HG03520 (cell line): Measurements from ENCODE around the gene EMILIN2.
"Not testable (repeated sequence)": the region's sequence is repeated elsewhere in the genome, so short reads cannot be mapped to it uniquely, and the experiment has no call there.

ENCODE experiments used
- ATAC-seq: cut with Tn5 transposase; IDR thresholded peaks from one replicate; pipeline ENCODE4 v1.9.1; 2021; ENCODE audit warnings: mild to moderate bottlenecking, moderate library complexity; ENCODE audit not compliant: unreplicated experiment

The EMILIN2 gene

GRCh38 chr18:2846636-2847316 lies at the start of gene EMILIN2:
Gene EMILIN2 (plus strand): TSS chr18:2847006. CDS start chr18:2847189, 183 bp downstream.
- peak; percentile 41 for ATAC-seq

- no peak for ATAC-seq
Measured at GRCh38 chr18:2797951-2798350, 48.9 kb upstream of the EMILIN2 start.

- ATAC-seq: no peak
Measured at GRCh38 chr18:2799369-2799768, 47.4 kb upstream of the EMILIN2 start.

GRCh38 chr18:2805970-2806943 lies 40.5 kb upstream of the EMILIN2 start:
- no peak for ATAC-seq

GRCh38 chr18:2808640-2809039 lies 38.2 kb upstream of the EMILIN2 start:
- not testable (repeated sequence) for ATAC-seq

GRCh38 chr18:2809666-2810183 lies 37.1 kb upstream of the EMILIN2 start:
- not testable (repeated sequence) for ATAC-seq

GRCh38 chr18:2811416-2811815 lies 35.4 kb upstream of the EMILIN2 start:
- ATAC-seq: no peak

GRCh38 chr18:2814928-2815327 lies 31.9 kb upstream of the EMILIN2 start:
- no peak for ATAC-seq

- ATAC-seq: no peak
Measured at GRCh38 chr18:2818281-2818680, 28.5 kb upstream of the EMILIN2 start.

GRCh38 chr18:2821695-2822094 lies 25.1 kb upstream of the EMILIN2 start:
- ATAC-seq: no peak

- ATAC-seq: no peak
Measured at GRCh38 chr18:2822213-2822921, 24.4 kb upstream of the EMILIN2 start.

- no peak for ATAC-seq
Measured at GRCh38 chr18:2823202-2823601, 23.6 kb upstream of the EMILIN2 start.

- ATAC-seq: no peak
Measured at GRCh38 chr18:2823966-2824365, 22.8 kb upstream of the EMILIN2 start.

- no peak for ATAC-seq
Measured at GRCh38 chr18:2824865-2825264, 21.9 kb upstream of the EMILIN2 start.

- no peak for ATAC-seq
Measured at GRCh38 chr18:2825613-2826175, 21.1 kb upstream of the EMILIN2 start.

- ATAC-seq: no peak
Measured at GRCh38 chr18:2826581-2826980, 20.2 kb upstream of the EMILIN2 start.

- no peak for ATAC-seq
Measured at GRCh38 chr18:2827061-2827460, 19.7 kb upstream of the EMILIN2 start.

- ATAC-seq: not testable (repeated sequence)
Measured at GRCh38 chr18:2836118-2836517, 10.7 kb upstream of the EMILIN2 start.

GRCh38 chr18:2837290-2837689 lies 9.5 kb upstream of the EMILIN2 start:
- not testable (repeated sequence) for ATAC-seq

- no peak for ATAC-seq
Measured at GRCh38 chr18:2839202-2839601, 7.6 kb upstream of the EMILIN2 start.

GRCh38 chr18:2840521-2840920 lies 6.3 kb upstream of the EMILIN2 start:
- ATAC-seq: no peak
